PC-3 (cell line): ENCODE results near the gene EBF4. TPM values are rescaled to one million over a fixed set of nuclear protein-coding genes. Genes with fewer than 3 reads are reported as not detected.

Experiments used
- ATAC-seq: fragments of 200-7000 bp; cut with Tn5 transposase; 2 replicates; pipeline ENCODE4 v1.9.1; 2020; ENCODE audit warnings: mild to moderate bottlenecking, moderate library complexity
- BruUV-seq: library from RNA; stranded (reverse); fragments of 400-500 nt; replicated peaks from 2 replicates; lab custom pipeline; 2021; lab: Mats Ljungman, UMichigan
- CTCF ChIA-PET: fragments of 300-600 bp; sonication (Branson Sonifier 250); formaldehyde crosslinking; loops from one replicate; lab custom pipeline; 2022; ENCODE audit warnings: antibody characterized with exemption; lab: Charles Lee
- POLR2A ChIA-PET: fragments of 300-600 bp; sonication (Branson Sonifier 250); formaldehyde crosslinking; loops from one replicate; lab custom pipeline; 2022; ENCODE audit warnings: antibody characterized with exemption; ENCODE audit not compliant: unreplicated experiment; lab: Charles Lee
- DNase-seq: peaks from one replicate; pipeline ENCODE4 v3.0.0-alpha.2; 2015
- H2AFZ ChIP-seq: fragments of 300-600 bp; sonication (generic); 2 replicates; pipeline ENCODE4 v1.6.0; 2016; ENCODE audit warnings: antibody characterized with exemption, low read length
- H3F3A ChIP-seq: fragments of 300-600 bp; sonication (generic); one replicate; pipeline ENCODE4 v1.6.0; 2017; ENCODE audit warnings: antibody characterized with exemption, low read length, control low read depth, mild to moderate bottlenecking; ENCODE audit not compliant: unreplicated experiment
- H3K27ac ChIP-seq: fragments of 300-600 bp; sonication (generic); 2 replicates; pipeline ENCODE4 v1.5.1; 2016; ENCODE audit warnings: mild to moderate bottlenecking, low read length
- H3K27me3 ChIP-seq: fragments of 300-600 bp; sonication (generic); 2 replicates; pipeline ENCODE4 v1.6.1; 2016; ENCODE audit warnings: low read length, mixed read lengths
- H3K36me3 ChIP-seq: fragments of 300-600 bp; sonication (generic); 2 replicates; pipeline ENCODE4 v1.6.1; 2016; ENCODE audit warnings: low read depth, mixed run types, low read length, mixed read lengths
- H3K4me1 ChIP-seq: fragments of 300-600 bp; sonication (generic); 2 replicates; pipeline ENCODE4 v1.5.1; 2016; ENCODE audit warnings: low read length; ENCODE audit not compliant: insufficient read depth
- H3K4me2 ChIP-seq: fragments of 300-600 bp; sonication (generic); 2 replicates; pipeline ENCODE4 v1.6.0; 2016; ENCODE audit warnings: low read length
- H3K4me3 ChIP-seq: fragments of 300-600 bp; sonication (generic); 2 replicates; pipeline ENCODE4 v1.5.1; 2016; ENCODE audit warnings: mild to moderate bottlenecking, low read length, mixed read lengths
- H3K79me2 ChIP-seq: fragments of 300-600 bp; sonication (generic); 2 replicates; pipeline ENCODE4 v1.6.1; 2017; ENCODE audit warnings: low read length, mixed read lengths
- H3K9ac ChIP-seq: fragments of 300-600 bp; sonication (generic); 2 replicates; pipeline ENCODE4 v1.6.0; 2016; ENCODE audit warnings: mild to moderate bottlenecking, low read length
- H3K9me2 ChIP-seq: fragments of 300-600 bp; sonication (generic); replicated peaks from 2 replicates; pipeline ENCODE4 v1.6.1; 2016; ENCODE audit warnings: mixed run types, low read length, mixed read lengths
- H3K9me3 ChIP-seq: fragments of 300-600 bp; sonication (generic); 2 replicates; pipeline ENCODE4 v1.6.1; 2016; ENCODE audit warnings: low read length, mixed read lengths
- H4K20me1 ChIP-seq: fragments of 300-600 bp; sonication (generic); 2 replicates; pipeline ENCODE4 v1.6.1; 2016; ENCODE audit warnings: low read length, mixed read lengths
- EZH2 ChIP-seq: fragments of 300-600 bp; sonication (generic); IDR thresholded peaks from one replicate; pipeline ENCODE4 v1.6.1; 2017; ENCODE audit warnings: antibody characterized with exemption, mild to moderate bottlenecking, low read length; ENCODE audit not compliant: unreplicated experiment
- EZH2phosphoT487 ChIP-seq: fragments of 300-600 bp; sonication (generic); IDR thresholded peaks from 2 replicates; pipeline ENCODE4 v1.6.1; 2018; ENCODE audit warnings: mild to moderate bottlenecking, antibody characterized with exemption, low read length, borderline replicate concordance
- intact Hi-C: fragments of 100-400 bp; cut with micrococcal nuclease; formaldehyde crosslinking; loops from 2 replicates; pipeline ENCODE4 v1.9.0; 2023
- total RNA-seq: library from RNA; depleted of rRNA; stranded (reverse); fragments of >200 nt; gene quantifications from 2 replicates; pipeline ENCODE4 v1.2.3, GENCODE V29; 2014
- TF ChIP-seq, protein P1 (sequence below): fragments of 300-600 bp; sonication (generic); conservative IDR thresholded peaks from 2 replicates; pipeline ENCODE4 v1.5.1; 2017; ENCODE audit warnings: antibody characterized with exemption, low read depth, mild to moderate bottlenecking, low read length

EBF4 gene
- total RNA-seq, 1 experiment from 2014 or later = 1.8 TPM

DNA sequence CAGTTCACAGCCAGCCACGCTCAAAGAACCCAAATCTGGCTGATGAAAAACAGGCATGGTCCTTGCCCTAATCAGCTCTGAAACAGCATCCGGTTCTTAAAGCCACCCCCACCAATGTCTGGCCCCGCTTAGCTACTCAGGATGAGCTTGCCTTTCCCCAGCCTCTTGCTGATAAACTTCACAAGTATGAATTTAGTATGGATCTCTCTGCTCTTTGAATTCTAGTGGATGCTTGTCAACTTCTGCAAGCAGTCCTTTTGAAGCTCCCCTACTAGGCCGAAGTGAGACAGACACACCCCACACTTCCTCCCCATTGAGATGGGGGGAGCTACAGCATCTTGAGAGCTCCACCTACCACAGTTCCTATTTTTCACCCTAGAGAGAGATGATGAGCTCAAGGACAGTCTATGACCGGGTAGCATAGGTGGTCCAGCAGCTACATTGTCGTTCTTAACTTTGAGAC is 36.7 kb downstream of the EBF4 start:
- Histone ChIP-seq H2AFZ (no peak overlapping the region), H3K36me3 (no peaks in the 10 kb centered on the region), H3K79me2 (no peaks in the 10 kb centered on the region), H3K27ac (no peak overlapping the region), H3K4me2 (no peak overlapping the region), H3K4me3 (no peak overlapping the region), H3K27me3 (peaks cover 59% of the 10 kb centered on the region), H3K9me2 (no peaks in the 10 kb centered on the region), H3K9me3 (0 out of 2 replicates have a peak, but pooled peaks cover 8% of the 10 kb centered on the region), H4K20me1 (no peaks in the 10 kb centered on the region), H3K4me1 (no peaks in the 10 kb centered on the region), H3F3A (no peaks in the 10 kb centered on the region), H3K9ac (no peak overlapping the region)
- no peak for DNase-seq
- ChIA-PET CTCF (interaction anchor here (0.7 kb wide), 1 partner anchor 16 kb away, joined by 3 read pairs; no protein-coding TSS in a partner anchor), POLR2A (no interaction called here)
- intact Hi-C loops = no loop called here
- no TSS peak for BruUV-seq
- no peak for ATAC-seq
- TF ChIP-seq EZH2phosphoT487 = no peak
- TF ChIP-seq, protein P1, sequence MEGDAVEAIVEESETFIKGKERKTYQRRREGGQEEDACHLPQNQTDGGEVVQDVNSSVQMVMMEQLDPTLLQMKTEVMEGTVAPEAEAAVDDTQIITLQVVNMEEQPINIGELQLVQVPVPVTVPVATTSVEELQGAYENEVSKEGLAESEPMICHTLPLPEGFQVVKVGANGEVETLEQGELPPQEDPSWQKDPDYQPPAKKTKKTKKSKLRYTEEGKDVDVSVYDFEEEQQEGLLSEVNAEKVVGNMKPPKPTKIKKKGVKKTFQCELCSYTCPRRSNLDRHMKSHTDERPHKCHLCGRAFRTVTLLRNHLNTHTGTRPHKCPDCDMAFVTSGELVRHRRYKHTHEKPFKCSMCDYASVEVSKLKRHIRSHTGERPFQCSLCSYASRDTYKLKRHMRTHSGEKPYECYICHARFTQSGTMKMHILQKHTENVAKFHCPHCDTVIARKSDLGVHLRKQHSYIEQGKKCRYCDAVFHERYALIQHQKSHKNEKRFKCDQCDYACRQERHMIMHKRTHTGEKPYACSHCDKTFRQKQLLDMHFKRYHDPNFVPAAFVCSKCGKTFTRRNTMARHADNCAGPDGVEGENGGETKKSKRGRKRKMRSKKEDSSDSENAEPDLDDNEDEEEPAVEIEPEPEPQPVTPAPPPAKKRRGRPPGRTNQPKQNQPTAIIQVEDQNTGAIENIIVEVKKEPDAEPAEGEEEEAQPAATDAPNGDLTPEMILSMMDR = no peak
- no peak for TF ChIP-seq EZH2

DNA sequence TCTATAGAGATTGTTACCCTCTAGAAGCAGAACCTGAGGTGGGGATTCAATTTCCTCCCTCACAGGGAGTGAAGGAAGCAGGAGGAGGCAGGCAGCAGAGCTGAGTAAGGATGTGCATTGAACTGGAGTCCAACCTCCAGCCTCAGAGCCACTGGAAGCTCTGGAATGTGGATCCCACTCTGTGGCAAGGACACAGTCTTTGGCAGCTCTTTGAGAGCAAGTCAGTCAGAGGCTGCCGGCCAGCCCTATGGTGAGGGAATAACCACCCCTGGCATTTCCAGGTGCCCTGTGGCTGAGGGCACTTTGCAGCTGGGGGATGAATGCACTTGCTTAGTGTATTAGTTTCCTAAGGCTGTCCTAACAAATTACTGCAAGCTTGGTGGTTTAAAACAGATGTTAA is 37.2 kb downstream of the EBF4 start:
- intact Hi-C loops = no loop called here
- DNase-seq (no peak), ATAC-seq (no peak)
- no peaks in the 10 kb centered on the region for H3F3A ChIP-seq
- no peaks in the 10 kb centered on the region for H3K4me1 ChIP-seq
- TF ChIP-seq EZH2 (no peak), EZH2phosphoT487 (no peak)
- TF ChIP-seq, protein P1 = no peak
- no peaks in the 10 kb centered on the region for H3K9me2 ChIP-seq
- H3K27ac ChIP-seq = no peak overlapping the region
- BruUV-seq = no TSS peak
- no peak overlapping the region for H3K4me2 ChIP-seq
- ChIA-PET POLR2A (no interaction called here), CTCF (no interaction called here)
- H2AFZ ChIP-seq = no peak overlapping the region
- H3K9ac ChIP-seq = no peak overlapping the region
- no peaks in the 10 kb centered on the region for H3K36me3 ChIP-seq
- no peaks in the 10 kb centered on the region for H4K20me1 ChIP-seq
- no peaks in the 10 kb centered on the region for H3K79me2 ChIP-seq
- 0 out of 2 replicates have a peak, but pooled peaks cover 8% of the 10 kb centered on the region for H3K9me3 ChIP-seq
- no peak overlapping the region for H3K4me3 ChIP-seq
- peaks cover 59% of the 10 kb centered on the region for H3K27me3 ChIP-seq

DNA sequence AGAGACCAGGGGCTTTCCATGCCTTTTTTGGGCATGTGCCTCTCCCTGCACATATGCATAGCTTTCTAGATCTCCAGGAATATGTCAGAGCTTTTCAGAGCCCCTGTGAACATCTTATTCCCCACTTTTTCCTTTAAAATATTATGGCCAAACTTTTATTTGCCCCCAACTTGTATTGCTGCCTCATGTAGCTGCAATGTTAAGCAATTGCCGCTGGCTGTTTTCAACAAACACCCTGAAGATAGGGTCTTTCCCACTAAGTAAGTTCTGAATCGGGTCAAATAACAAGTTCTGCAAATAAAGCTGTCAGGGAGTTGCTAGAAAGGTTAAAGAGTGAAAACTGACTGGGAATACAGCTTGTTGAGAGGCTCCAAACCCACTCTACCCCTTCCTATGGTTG is 42.3 kb downstream of the EBF4 start:
- no peaks in the 10 kb centered on the region for H4K20me1 ChIP-seq
- H3K36me3 ChIP-seq = no peaks in the 10 kb centered on the region
- H3K9ac ChIP-seq = no peak overlapping the region
- no peak overlapping the region for H2AFZ ChIP-seq
- H3K27ac ChIP-seq = no peak overlapping the region
- no peak overlapping the region for H3K4me2 ChIP-seq
- no peak for DNase-seq
- H3K9me2 ChIP-seq = no peaks in the 10 kb centered on the region
- ChIA-PET POLR2A (no interaction called here), CTCF (no interaction called here)
- H3K4me1 ChIP-seq = no peaks in the 10 kb centered on the region
- intact Hi-C loops = no loop called here
- no peak for ATAC-seq
- H3F3A ChIP-seq = no peaks in the 10 kb centered on the region
- no TSS peak for BruUV-seq
- no peaks in the 10 kb centered on the region for H3K79me2 ChIP-seq
- 0 out of 2 replicates have a peak, but pooled peaks cover 8% of the 10 kb centered on the region for H3K9me3 ChIP-seq
- TF ChIP-seq EZH2 = no peak
- TF ChIP-seq, protein P1 = no peak
- TF ChIP-seq EZH2phosphoT487 = no peak
- no peak overlapping the region for H3K4me3 ChIP-seq
- H3K27me3 ChIP-seq = peaks cover 17% of the 10 kb centered on the region; the same call in 1 of the 2 replicates
